ENCODE measurements around the gene HJV. TPM values are rescaled to one million over a fixed set of nuclear protein-coding genes. Genes with fewer than 3 reads are reported as not detected.
A peak's percentile ranks its signal among the peaks of the same experiment; 100 is the strongest.

The HJV gene
- total RNA-seq, 6 experiments from 2014 or later: 53.0 to 215 (median 109) TPM

DNA sequence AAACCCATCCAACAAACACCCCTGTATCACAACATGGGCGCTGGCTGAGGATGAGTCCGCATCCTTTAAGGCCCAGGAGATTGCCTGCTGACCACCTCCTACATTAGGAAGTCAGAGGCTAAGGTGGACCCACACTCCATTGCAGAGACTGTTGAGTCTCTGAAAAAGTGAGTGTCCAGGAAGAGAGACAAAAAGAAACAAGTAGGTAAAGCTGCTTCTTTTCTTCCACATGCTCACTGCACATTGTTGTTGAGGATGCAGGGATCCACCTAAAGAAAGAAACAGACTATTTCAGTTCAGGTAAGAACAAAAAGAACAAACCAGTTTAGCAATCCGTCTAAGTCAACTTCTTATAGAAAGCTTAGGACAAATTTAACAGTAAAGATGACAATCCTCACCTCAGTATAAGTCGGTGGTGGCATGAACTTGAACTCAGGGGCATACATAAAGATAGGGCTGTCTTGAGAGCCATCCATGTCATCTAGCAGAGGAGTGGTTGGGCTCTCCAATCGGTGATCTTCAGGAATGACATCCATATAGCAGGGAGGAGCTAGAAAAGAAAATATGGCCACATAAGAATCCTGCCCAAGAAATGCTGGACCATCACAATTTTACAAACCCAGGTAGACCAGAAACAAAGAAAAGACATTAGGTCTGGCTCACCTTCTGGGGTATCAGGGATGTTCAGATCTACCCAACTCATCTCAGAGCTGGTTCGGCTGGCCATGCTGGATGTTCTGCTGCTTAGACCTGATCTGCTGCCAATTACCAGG lies 27.7 kb downstream of the HJV start:
- Histone ChIP-seq H3K4me1 (peaks cover 0 to 55% (median 18%) of the 10 kb centered on the region in 4 donors), H3K4me3 (peak overlapping the region; percentile 79 to 91 (median 83)), H3K36me3 (peaks cover 0 to 31% (median 24%) of the 10 kb centered on the region in 4 donors), H3K9me3 (no peaks in the 10 kb centered on the region), H3K27ac (peak overlapping the region; percentile 0 to 98 (median 88)), H3K27me3 (no peaks in the 10 kb centered on the region)
- peak; percentile 30 for TF ChIP-seq POLR2A (IDR thresholded peaks at IDR 0.05)
- TF ChIP-seq, protein P1, sequence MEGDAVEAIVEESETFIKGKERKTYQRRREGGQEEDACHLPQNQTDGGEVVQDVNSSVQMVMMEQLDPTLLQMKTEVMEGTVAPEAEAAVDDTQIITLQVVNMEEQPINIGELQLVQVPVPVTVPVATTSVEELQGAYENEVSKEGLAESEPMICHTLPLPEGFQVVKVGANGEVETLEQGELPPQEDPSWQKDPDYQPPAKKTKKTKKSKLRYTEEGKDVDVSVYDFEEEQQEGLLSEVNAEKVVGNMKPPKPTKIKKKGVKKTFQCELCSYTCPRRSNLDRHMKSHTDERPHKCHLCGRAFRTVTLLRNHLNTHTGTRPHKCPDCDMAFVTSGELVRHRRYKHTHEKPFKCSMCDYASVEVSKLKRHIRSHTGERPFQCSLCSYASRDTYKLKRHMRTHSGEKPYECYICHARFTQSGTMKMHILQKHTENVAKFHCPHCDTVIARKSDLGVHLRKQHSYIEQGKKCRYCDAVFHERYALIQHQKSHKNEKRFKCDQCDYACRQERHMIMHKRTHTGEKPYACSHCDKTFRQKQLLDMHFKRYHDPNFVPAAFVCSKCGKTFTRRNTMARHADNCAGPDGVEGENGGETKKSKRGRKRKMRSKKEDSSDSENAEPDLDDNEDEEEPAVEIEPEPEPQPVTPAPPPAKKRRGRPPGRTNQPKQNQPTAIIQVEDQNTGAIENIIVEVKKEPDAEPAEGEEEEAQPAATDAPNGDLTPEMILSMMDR (IDR thresholded peaks at IDR 0.05): no peak
- DNase-seq (no peak), ATAC-seq (no peak)
- intact Hi-C loops (cut with DNase I): no loop called here
- 23% methylated on average over 6 of the region's 6 CpGs for WGBS (ENCODE audit: insufficient coverage, low coverage, low lambda C conversion rate, missing lambda C conversion rate)

- intact Hi-C loops (cut with DNase I): no loop called here
- TF ChIP-seq, protein P1 (IDR thresholded peaks at IDR 0.05): no peak
- TF ChIP-seq POLR2A (IDR thresholded peaks at IDR 0.05): peak; percentile 64
- H3K9me3 ChIP-seq: no peaks in the 10 kb centered on the region
- DNase-seq: no peak
- peaks cover 0 to 47% (median 16%) of the 10 kb centered on the region in 4 donors for H3K4me1 ChIP-seq
- H3K4me3 ChIP-seq: peak overlapping the region; percentile 79 to 91 (median 83)
- peaks cover 0 to 31% (median 24%) of the 10 kb centered on the region in 4 donors for H3K36me3 ChIP-seq
- no peaks in the 10 kb centered on the region for H3K27me3 ChIP-seq
- H3K27ac ChIP-seq: peak overlapping the region; percentile 0 to 98 (median 88)
- ATAC-seq: no peak
- 5% methylated on average over 5 of the region's 5 CpGs for WGBS (ENCODE audit: insufficient coverage, low coverage, low lambda C conversion rate, missing lambda C conversion rate)
Observed at GRCh38 chr1:145992958-145993617, 28.4 kb downstream of the HJV start.

GRCh38 chr1:145992502-145992936 lies 29.0 kb downstream of the HJV start:
- whole genome bisulfite sequencing (ENCODE audit: insufficient coverage, low coverage, low lambda C conversion rate, missing lambda C conversion rate): 27% methylated on average over 1 of the region's 1 CpG
- Histone ChIP-seq H3K9me3 (no peaks in the 10 kb centered on the region), H3K4me1 (peaks cover 0 to 42% (median 15%) of the 10 kb centered on the region in 4 donors), H3K27me3 (no peaks in the 10 kb centered on the region), H3K4me3 (peak overlapping the region in 2 of 3 donors; percentile 83 to 91), H3K27ac (peak overlapping the region in 2 of 3 donors; percentile 88 to 98), H3K36me3 (peaks cover 0 to 31% (median 24%) of the 10 kb centered on the region in 4 donors)
- ATAC-seq (no peak), DNase-seq (no peak)
- intact Hi-C loops (cut with DNase I): no loop called here
- no peak for TF ChIP-seq POLR2A (IDR thresholded peaks at IDR 0.05)
- TF ChIP-seq, protein P1 (IDR thresholded peaks at IDR 0.05): no peak

GRCh38 chr1:145991735-145992412 lies 29.7 kb downstream of the HJV start:
- TF ChIP-seq, protein P1 (IDR thresholded peaks at IDR 0.05): no peak
- peak; percentile 84 for TF ChIP-seq POLR2A (IDR thresholded peaks at IDR 0.05)
- intact Hi-C loops (cut with DNase I): no loop called here
- no peak for DNase-seq
- H3K27ac ChIP-seq: peak overlapping the region in 2 of 3 donors; percentile 2 to 88
- H3K4me1 ChIP-seq: peaks cover 0 to 35% (median 12%) of the 10 kb centered on the region in 4 donors
- H3K36me3 ChIP-seq: peaks cover 0 to 31% (median 24%) of the 10 kb centered on the region in 4 donors
- ATAC-seq: peak in 1 of 4 donors; percentile 6
- H3K4me3 ChIP-seq: peak overlapping the region in 1 of 3 donors; percentile 91
- WGBS (ENCODE audit: insufficient coverage, low coverage, low lambda C conversion rate, missing lambda C conversion rate): 31% methylated on average over 9 of the region's 10 CpGs
- no peaks in the 10 kb centered on the region for H3K9me3 ChIP-seq
- no peaks in the 10 kb centered on the region for H3K27me3 ChIP-seq
